CD4-positive, alpha-beta T cell treated with Interferon alpha-2 for 1 hour (primary cell): ENCODE results near the gene SPATA17.
"Not testable (repeated sequence)": the region's sequence is repeated elsewhere in the genome, so short reads cannot be mapped to it uniquely, and the experiment has no call there.

Source experiments
- DNase-seq, 2 donors: peaks; one replicate each; pipeline ENCODE4 v3.0.0-alpha.2; 2020 to 2022

Gene SPATA17

DNA sequence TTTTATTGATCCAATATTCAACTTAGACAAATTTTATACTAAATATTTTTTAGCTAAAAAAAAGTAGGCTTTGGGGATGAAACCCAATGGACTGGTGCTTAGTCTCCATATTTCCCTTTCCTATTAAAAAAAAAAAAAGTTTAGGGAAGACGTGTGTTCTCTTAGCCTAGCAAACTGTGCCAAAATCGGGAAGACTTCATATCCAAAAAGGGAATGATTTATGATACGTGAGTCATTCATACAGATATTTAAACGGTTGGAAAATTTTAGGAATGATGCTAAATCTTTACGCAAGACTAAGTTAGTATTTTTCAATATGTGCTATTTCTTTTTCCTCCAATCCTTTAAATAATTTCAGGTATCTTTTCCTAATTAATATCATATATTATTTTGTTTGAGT, 50.7 kb downstream of the SPATA17 start:
- no peak for DNase-seq

DNA sequence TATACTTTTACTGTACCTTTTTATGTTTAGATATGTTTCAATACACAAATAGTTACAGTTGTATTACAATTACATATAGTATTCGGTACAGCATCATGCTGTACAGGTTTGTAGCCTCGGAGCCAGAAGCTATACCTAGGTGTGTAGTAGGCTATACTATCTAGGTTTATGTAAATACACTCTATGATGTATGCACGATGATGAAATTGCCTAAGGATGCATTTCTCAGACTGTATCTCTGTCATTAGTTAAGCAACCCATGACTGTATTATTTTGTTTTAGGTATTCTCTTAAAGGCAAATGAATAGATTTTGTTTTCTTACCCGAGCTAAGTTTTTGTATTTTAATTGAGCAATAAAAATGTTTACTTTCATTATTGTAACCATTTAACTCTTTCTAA, 56.4 kb downstream of the SPATA17 start:
- no peak for DNase-seq

DNA sequence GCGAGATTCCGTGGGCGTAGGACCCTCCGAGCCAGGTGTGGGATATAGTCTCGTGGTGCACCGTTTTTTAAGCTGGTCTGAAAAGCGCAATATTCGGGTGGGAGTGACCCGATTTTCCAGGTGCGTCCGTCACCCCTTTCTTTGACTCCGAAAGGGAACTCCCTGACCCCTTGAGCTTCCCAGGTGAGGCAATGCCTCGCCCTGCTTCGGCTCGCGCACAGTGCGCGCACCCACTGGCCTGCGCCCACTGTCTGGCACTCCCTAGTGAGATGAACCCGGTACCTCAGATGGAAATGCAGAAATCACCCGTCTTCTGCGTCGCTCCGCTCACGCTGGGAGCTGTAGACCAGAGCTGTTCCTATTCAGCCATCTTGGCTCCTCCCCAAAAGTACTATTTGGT, 65.0 kb downstream of the SPATA17 start:
- DNase-seq, result not testable (repeated sequence)

DNA sequence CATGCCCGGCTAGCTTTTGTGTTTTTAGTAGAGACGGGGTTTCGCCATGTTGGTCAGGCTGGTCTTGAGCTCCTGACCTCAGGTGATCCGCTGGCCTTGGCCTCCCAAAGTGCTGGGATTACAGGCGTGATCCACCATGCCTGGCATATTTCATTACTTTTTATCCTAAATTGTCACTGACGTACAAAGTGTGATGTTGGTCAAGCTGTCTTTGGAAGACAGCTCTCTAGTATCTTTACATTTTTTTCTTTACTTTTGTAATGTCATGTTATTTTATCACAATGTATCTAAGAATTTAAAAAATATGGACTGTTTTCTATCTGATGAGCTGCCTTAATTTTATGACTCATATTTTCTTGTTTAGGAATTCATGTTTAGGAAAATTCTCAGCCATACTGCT, 72.2 kb downstream of the SPATA17 start:
- DNase-seq, result no peak

DNA sequence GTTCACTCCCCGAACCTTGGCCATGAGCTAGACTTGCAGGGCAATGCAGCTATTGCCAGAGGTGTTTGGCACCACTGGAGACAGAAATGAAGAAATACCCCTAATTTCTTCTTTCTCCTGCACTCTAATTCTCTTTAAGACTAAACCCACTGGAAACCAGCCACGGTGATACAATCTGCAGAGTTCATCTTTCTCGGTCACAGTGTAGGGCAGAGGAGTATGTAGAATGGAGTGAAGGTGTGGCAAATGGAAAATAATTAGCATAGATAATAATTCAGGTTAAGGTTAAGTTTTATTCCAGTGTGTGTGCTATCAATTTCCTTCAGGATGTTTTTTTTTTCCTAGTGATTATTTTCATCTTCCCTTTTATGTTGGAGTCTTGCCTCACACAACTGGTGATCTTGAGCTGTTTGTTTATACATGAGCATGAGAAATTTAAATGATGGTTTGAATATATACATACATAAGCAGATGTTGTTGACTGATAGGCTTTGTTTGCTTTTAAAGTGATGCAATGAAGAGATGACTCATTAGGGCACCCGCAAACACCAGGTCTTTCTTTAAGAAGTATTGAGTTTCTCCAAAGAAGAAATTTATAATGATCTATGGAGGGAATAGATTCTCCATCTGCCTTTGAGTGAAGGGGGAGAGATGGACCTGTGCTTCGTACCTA, 81.9 kb downstream of the SPATA17 start:
- DNase-seq, result no peak

DNA sequence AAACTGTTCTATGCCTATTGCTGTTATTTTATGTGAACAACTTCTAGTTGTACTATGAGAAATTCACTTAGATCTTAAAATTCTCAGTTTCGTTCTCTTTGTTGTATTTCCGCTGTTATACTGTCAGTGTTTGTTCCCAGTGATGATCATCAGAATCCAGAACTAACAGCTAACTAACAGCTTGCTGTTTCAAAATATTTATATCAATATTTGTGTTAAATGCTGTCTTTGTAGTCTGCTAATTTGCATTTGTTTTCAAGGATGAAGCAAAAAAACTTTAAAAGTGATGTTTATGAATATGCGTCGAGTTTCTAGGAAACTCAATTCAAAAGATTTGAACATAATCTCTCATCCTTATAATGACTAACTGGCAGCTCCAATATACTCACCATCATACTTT, 84.5 kb downstream of the SPATA17 start:
- DNase-seq, result no peak

DNA sequence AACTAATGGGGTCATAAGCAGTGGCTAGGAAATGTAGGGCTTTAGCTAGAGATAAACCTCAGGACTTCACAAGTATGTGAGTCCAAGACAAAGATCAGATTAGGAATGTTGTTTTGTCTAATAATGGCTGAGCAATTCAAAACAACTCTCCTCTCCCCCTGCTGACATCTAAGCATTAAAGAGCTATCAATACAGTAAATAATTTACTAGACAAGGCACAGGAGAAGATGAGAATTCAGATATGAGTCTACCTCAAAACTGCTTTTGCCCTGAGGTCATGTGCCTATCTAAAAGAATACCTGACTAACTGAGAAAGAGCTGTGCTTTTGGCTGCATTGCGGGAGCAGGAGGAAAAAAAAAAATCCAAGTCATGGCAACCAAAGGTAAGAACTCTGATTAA, 86.8 kb downstream of the SPATA17 start:
- DNase-seq, result no peak

DNA sequence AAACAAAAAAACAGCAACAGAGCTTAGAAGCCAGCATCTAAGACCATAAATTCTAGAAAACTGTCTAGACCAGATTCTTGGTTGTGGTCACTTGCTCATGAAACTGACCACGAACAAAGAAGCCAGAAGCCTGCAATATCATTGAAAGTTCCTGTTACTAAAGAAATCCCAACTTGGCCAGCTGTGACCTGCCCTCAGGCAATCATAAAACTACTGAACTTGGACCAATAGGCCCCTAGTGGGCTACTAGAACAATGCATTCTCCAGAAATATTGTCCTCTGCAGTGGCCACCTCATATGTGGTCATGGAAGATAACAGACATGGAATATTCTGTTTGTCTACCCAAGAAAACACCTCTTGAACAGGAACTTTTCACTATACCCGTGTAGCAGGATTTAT, 87.7 kb downstream of the SPATA17 start:
- DNase-seq, result no peak

DNA sequence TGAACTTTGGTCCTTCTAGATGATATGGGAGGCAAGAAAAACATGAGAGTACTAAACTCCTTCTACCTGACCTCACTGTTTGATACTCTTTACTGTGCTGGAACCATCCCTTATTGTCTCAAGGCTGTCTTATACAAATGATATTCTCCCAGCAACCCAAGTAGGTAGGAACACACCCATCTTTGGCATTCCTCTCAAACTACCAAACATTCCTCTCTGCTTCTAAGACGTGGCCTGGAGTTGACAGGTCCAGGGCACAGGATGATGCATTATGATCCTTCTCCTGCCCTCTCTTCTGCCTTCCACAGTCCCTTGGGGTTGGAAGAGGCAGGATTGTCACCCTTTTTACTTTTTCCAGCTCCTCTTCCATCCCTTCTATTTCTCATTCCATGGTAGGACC, 90.5 kb downstream of the SPATA17 start:
- DNase-seq, result no peak

DNA sequence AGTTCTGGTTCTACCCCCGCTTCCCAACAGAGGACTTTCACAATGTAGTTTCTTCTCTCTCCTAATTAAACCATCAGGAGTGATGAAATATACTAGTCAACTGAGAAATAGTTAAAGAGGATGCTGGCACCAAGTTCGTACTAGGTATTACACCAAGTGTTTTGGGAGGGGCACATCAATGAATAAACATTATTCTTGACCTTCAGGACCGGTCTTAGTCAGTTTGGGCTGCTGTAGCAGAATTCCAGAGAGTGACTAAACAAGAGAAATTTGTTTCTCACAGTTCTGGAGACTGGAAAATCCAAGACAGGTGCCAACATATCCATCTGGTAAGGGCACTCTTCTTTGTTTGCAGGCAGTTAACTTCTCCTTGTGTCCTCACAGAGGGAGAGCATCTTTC, 103.8 kb downstream of the SPATA17 start:
- DNase-seq, result no peak

DNA sequence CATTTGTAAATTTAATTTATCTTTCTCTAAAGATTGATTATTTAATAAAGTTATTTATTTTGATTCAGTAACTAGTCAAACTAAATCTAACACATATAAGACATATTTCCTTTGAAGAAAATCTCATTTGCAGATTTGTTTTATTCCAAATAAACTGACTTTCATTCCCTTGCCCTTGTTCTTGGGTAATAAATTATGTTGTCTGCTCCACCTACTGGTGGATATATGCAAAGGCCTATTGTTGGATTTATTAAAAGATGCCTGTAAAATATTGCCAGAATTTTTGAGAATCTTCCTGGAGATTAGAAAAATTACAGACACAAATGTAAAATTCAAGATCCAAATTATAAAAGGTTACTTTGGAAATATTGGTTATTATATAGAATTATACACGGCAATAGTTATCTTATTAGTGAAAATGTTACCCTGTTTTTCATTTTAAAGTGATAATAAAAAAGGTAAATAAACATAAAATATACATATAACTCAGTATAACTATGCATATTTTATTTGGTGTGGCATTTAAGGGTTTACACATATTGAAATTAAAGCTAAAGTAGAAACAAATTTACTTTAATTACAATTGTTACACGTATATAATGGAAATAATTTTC, 116.1 kb downstream of the SPATA17 start:
- peak in 1 of 2 donors; percentile 18 for DNase-seq

DNA sequence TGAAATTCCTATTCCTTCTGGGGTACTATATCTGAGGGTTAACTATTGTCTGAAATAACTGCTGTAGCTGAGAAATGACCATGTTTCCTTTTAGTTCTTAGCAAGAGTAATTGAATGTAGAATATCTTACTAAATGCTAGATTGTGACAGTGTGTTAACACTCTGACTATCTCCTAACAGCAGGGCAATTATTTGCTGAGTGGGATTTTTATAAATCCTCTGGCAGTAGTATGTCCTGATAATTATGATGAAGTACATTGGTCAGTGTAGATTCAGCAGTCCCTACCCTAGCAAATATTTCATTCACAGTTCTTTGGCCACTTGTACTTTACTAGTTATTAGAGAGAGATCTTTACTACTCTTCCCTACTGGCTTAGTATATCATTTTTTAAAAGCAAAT, 138.6 kb downstream of the SPATA17 start:
- no peak for DNase-seq

DNA sequence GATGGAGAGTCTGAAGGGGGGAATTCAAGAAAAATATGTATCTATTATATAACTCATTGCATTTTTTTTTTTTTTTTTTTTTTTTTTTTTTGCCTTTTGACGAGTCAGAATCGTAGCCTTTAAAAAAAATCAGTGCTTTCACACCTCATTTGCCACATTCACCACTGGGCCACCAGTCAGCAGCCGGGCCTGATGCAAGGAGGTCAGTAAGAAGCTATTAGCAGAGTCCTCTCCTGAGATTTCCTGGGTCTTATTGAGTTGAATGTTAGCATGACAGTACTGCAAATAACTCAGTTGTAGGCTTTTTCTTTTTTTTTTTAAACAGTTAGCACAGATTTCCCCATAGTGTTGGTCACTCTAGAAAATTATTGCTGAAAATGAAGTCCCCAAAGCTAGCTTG, 139.8 kb downstream of the SPATA17 start:
- DNase-seq, result no peak

DNA sequence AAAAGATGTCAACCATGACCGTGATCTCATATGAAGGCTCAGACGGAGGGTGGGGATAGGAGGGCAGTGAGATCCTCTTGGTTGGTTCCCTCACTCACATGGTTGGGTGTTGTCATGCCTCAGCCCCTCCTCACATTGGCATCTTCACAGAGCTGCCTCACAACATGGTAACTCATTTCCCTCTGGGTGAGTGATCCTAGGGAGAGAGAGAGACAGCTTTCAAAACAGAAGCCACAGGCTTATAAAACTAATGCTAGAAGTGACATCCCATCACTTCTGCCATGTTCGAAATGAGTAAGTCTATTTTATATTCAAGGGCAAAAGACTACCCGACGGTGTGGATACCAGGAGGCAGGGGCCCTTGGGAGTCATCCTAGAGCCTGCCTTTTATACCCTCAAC, 145.5 kb downstream of the SPATA17 start:
- DNase-seq, result no peak

DNA sequence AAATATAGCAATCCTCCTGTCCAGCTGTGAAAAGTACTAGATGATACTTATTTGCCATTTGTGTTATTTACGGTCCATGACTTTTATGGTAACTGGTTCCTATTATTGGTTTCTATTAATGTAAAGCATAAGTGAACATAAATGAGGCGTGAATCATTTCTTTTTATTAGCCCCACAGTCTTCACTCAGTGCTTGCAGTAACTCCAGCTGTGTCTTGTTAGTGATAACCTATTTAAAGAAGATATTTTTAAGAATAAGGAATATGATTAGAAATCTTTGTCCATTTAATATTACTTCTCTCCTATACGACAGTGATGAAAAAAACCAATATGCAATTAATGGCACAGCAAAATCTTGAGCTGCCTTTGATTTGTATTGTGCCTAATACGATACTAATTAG, 149.9 kb downstream of the SPATA17 start:
- no peak for DNase-seq

DNA sequence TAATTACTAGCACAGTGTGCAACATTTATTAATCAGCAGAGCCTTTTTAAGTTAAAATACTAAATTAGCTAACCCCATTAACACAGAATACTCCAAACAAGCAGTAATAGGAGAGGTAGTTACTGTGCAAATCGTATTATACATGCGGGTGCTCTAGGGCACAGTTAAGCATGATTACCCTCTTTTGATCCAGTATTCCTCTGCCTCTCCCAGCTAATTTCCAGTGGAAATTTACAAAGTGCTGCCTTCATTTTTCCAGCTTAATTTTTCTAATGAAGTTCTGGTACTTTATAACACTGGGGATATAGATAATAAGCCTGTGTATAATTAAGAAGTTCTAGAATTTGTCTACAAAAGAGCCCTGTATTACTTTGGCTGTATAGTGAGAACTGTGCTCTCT, 159.9 kb downstream of the SPATA17 start:
- DNase-seq, result no peak

DNA sequence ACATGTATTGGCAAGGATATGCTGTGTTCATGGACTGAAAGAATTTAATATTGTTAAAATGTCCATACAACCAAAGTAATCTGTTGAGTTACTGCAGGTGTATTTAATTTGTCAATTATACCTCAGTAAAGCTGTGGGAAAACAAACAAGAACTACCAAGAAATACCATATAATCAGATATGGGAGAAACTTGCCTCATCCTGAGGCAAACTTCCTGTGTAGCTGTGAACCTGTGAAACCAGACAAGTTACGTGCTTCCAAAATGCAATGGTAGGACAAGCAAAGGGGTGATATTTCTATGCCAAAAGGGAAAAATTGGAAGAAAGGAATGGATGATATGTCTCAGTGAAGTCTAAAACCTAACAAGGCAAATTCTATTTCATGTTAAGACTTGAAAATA, 174.6 kb downstream of the SPATA17 start:
- no peak for DNase-seq

DNA sequence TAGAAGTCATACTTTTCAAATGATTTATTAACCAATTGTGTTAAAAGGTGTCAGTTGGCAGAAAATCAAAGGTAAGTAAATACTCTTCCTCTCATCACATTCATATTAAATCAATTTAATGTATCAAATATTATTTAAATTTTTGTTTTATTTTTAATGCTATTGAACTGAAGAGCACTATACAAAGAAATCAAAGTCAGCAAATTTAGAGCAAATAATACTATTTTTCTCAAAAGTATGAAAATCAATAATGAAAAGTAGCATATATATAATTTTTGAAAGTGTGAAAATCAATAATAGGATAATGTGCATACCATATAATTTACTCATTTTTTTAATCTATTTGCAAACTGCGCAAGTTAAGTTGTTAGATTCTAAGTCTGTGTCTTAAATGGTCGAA, 181.0 kb downstream of the SPATA17 start:
- DNase-seq, result no peak

DNA sequence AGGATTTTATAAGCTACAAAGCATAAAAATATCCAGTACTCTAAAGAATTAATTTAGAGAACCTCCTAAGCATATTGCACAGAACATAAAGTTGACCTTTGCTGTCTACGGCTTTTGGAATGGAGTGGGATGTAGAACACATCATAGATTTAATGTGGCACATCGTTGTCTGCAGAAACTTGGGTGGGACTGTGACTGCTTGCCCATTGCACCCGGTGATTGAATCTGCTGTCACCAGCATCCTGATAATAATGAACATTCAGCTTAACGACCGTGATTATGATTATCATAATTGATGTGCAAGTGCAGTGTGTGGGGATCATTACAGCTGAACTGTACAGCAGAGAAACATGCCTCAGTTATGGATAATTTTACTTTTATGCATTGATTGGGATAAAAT, 181.9 kb downstream of the SPATA17 start:
- DNase-seq, result no peak

DNA sequence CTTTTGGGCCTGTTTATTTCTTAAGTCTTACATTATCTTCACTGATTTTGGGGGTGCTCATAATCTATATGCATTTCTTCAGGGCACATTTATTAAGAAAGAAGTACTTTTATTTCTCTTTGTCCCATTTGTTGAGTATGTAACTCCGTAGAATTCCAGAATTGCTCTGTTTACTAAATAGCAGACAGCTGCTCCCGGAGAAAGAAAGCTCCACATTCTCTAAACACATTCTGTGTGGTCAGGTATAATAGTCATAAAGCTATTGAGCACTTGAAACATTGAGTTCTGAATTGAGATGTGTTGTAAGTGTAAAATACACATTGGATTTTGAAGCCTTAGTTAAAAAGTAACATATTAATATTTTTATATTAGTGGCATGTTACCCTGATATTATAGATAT, 206.5 kb downstream of the SPATA17 start:
- no peak for DNase-seq

DNA sequence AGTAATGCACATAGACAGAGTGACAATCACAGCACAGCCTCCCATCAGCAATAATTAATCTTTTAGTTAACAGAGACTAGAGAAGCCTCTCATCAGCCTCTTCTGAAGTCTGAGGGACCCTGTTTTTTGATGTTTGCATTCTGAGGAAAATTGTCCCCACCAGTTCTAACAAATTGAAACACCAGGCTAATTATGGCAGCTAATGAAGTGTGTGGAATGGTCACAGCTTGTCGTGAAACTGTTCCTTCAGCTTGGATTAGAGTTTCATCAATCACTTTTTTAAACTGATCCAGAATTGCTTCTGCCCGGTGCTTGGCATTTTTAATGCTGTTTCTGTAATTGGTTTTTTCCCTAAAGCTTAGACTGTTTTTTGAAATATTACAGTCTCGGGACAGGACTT, 208.0 kb downstream of the SPATA17 start:
- no peak for DNase-seq

DNA sequence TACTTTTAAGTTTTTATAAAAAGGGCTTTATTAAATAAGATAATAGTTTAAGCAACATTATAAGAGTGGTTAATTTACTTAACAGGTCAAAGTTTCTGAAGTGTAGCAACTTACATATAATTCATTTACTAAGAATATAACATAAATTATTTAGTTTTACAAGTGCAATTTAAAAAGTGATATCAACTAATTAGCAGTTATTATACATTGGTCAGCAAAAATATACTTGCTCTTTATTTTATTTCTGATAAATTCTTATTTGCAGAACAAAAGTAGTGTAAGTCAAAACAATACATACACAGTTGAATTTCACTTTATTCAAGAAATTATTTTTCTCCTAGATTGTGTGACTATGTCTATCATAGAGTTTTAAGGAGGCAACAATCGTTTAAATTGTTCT, 215.6 kb downstream of the SPATA17 start:
- no peak for DNase-seq

DNA sequence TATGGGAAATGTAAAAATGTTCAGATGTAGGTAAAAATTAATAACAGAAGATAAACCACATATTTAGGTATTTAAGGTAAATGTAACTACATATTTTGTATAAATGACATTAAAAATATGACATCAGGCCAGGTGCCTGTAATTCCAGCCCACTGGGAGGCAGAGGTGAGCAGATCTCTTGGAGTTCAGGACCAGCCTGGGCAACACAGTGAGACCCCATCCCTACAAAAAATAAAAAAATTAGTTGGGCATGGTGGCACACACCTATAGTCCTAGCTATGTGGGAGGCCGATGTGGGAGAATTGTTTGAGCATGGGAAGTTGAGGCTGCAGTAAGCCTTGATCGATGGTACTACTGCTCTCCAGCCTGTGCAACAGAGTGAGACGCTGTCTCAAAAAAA, 216.5 kb downstream of the SPATA17 start:
- no peak for DNase-seq

DNA sequence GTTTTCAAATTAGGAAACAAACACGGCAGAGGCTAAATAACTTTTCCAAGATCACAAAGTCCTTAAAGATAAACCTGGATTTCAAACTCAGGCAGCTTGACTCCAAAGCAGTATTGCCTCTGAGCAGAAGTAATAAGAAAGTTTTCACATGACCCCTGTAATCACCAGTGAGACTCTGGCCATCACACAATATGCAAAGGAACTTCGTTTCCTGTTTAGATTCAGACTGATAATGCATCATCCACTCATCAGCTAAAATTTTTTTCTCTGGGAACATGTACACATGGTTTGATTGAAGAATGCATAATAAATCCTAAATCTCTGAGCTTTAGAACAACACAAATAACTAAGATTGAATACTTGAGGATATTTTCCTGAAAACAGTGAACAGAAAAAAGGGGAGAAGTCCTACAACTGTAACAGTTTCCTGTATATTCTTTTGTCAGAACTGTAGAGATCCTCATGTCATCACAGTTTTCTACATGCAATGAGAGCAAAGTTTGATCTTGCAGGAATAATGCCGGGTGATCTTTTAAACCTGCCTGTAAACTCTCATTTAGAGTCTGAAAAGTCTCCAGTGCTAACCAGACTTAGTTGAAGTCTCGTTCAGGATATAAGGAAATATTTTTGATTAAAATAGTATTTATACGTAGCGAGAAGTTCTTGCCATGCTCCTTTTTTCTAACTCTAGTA, 225.3 kb downstream of the SPATA17 start:
- DNase-seq, result no peak

DNA sequence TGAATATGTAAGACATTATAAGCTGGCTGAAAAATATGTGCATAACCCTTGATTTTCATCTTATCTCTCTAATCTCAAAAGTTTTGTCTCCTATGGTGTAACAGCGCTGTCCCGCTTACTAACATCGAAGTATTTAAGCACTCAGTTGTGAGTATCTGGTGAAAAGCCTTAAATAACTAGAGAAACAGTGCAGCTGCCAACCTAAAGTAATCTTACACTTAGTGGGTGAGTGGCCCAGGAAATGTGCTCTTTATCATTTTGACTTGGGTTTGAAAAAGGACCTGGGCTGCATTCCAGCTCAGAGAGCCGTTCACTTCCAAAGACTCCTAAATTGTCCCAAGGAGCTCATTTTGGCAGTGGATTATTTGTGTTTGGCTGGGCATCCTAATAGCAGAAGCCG, 225.9 kb downstream of the SPATA17 start:
- no peak for DNase-seq
